ENCODE results near the gene EPHB1. TPM values are rescaled to one million over a fixed set of nuclear protein-coding genes. Genes with fewer than 3 reads are reported as not detected.
"Not testable (repeated sequence)": the region's sequence is repeated elsewhere in the genome, so short reads cannot be mapped to it uniquely, and the experiment has no call there.

Gene EPHB1
- total RNA-seq, 2 donors from 2014 or later: 1.9 to 3.2 TPM

- H3K4me1 ChIP-seq: no peaks in the 10 kb centered on the region
- H3K9me3 ChIP-seq: no peaks in the 10 kb centered on the region
- H3K27me3 ChIP-seq: no peaks in the 10 kb centered on the region
- no peak overlapping the region for H3K27ac ChIP-seq
- TF ChIP-seq, protein P1, sequence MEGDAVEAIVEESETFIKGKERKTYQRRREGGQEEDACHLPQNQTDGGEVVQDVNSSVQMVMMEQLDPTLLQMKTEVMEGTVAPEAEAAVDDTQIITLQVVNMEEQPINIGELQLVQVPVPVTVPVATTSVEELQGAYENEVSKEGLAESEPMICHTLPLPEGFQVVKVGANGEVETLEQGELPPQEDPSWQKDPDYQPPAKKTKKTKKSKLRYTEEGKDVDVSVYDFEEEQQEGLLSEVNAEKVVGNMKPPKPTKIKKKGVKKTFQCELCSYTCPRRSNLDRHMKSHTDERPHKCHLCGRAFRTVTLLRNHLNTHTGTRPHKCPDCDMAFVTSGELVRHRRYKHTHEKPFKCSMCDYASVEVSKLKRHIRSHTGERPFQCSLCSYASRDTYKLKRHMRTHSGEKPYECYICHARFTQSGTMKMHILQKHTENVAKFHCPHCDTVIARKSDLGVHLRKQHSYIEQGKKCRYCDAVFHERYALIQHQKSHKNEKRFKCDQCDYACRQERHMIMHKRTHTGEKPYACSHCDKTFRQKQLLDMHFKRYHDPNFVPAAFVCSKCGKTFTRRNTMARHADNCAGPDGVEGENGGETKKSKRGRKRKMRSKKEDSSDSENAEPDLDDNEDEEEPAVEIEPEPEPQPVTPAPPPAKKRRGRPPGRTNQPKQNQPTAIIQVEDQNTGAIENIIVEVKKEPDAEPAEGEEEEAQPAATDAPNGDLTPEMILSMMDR (IDR thresholded peaks at IDR 0.05): no peak
- H3K36me3 ChIP-seq: no peaks in the 10 kb centered on the region
- H3K4me3 ChIP-seq: no peak overlapping the region
- no peak for DNase-seq (ENCODE audit: low spot score)
Measured at GRCh38 chr3:134769287-134769868, 25.7 kb upstream of the EPHB1 start.

DNA sequence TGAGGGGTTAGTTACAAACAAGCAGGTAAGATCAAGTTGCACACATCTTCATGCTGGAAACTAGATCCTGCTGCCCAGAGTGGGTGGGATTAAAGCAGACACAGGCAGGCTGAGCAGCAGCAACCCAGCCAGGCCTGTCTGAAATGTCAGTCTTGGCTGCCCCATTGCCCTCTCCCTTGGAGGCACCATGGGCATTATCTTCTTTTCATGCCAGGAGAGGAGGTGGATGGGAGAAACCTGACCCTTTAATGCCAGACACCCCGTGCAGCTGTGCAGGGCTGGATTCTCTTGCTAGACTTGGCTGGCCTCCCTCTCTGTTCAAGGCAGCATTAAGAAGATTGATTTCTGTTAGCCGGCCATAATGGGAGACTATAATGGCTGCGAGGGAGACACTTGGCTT is 23.0 kb upstream of the EPHB1 start:
- Histone ChIP-seq H3K9me3 (no peaks in the 10 kb centered on the region), H3K27ac (no peak overlapping the region), H3K4me1 (no peaks in the 10 kb centered on the region), H3K4me3 (no peak overlapping the region), H3K36me3 (no peaks in the 10 kb centered on the region), H3K27me3 (no peaks in the 10 kb centered on the region)
- TF ChIP-seq, protein P1 (IDR thresholded peaks at IDR 0.05): no peak
- no peak for DNase-seq (ENCODE audit: low spot score)

DNA sequence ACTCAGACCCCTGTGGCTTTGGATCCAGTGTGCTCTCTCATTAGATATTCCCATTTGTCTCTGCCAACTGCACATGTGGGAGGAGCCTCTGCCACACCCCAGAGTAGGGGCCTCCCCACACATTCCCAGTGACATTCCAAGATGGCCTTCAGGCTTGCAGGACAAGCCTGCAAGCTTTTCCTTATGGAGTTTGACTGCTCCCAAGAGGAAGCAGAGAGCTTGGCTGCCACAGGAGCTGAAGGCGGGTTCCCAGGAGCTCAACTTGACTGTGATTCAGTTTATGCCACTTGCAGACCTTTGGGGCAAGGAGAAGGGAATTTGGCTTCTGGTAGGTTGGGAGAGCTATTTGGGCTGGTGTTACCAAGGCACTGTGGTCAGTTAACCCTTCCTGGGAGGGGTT is 22.5 kb upstream of the EPHB1 start:
- H3K9me3 ChIP-seq: no peaks in the 10 kb centered on the region
- H3K4me3 ChIP-seq: no peak overlapping the region
- H3K27ac ChIP-seq: no peak overlapping the region
- DNase-seq (ENCODE audit: low spot score): no peak
- no peaks in the 10 kb centered on the region for H3K4me1 ChIP-seq
- no peaks in the 10 kb centered on the region for H3K27me3 ChIP-seq
- TF ChIP-seq, protein P1 (IDR thresholded peaks at IDR 0.05): no peak
- no peaks in the 10 kb centered on the region for H3K36me3 ChIP-seq

GRCh38 chr3:134775831-134776230 is 19.2 kb upstream of the EPHB1 start:
- Histone ChIP-seq H3K4me3 (no peak overlapping the region), H3K27ac (no peak overlapping the region), H3K27me3 (no peaks in the 10 kb centered on the region), H3K36me3 (no peaks in the 10 kb centered on the region), H3K4me1 (no peaks in the 10 kb centered on the region), H3K9me3 (no peaks in the 10 kb centered on the region)
- TF ChIP-seq, protein P1 (IDR thresholded peaks at IDR 0.05): no peak
- no peak for DNase-seq (ENCODE audit: low spot score)

DNA sequence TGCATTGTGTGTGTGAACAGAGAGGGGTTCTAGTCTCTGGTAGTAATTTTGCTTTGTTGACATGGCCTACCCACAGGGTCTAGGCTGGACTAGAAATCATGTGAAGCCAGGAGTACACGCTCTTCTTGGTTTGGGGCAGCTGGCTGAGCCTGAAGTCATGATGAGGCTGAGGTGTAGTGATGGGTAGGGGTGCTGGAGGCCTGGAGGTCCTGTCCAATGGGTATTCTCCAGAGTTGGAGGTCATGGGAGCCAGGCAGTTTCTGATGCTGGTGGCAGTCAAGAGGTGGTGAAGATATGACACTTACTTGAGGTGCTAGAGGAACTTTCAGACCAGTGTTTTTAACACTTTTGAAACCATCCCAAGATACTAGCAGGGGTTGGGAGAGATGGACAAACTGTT is 18.5 kb upstream of the EPHB1 start:
- Histone ChIP-seq H3K27ac (no peak overlapping the region), H3K9me3 (no peaks in the 10 kb centered on the region), H3K27me3 (no peaks in the 10 kb centered on the region), H3K4me1 (no peaks in the 10 kb centered on the region), H3K4me3 (no peak overlapping the region), H3K36me3 (no peaks in the 10 kb centered on the region)
- TF ChIP-seq, protein P1 (IDR thresholded peaks at IDR 0.05): no peak
- DNase-seq (ENCODE audit: low spot score): no peak

GRCh38 chr3:134777341-134777740 is 17.7 kb upstream of the EPHB1 start:
- Histone ChIP-seq H3K27ac (no peak overlapping the region), H3K4me1 (no peaks in the 10 kb centered on the region), H3K27me3 (no peaks in the 10 kb centered on the region), H3K9me3 (no peaks in the 10 kb centered on the region), H3K36me3 (no peaks in the 10 kb centered on the region), H3K4me3 (no peak overlapping the region)
- DNase-seq (ENCODE audit: low spot score): no peak
- TF ChIP-seq, protein P1 (IDR thresholded peaks at IDR 0.05): no peak

DNA sequence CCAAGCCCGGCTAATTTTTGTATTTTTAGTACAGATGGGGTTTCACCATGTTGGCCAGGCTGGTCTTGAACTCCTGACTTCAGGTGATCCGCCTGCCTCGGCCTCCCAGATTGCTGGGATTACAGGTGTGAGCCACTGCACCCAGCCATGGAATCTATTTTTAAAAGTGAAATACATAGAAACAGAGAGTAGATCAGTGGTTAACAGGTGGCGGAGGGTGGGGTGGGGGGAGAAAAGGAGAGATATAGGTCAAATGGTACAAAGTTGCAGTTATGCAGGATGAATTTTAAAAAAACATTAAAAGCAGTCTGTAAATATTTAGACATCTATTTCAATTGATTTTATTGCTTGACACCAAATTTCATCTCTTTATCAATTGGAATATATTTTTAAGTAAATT is 6.8 kb upstream of the EPHB1 start:
- H3K9me3 ChIP-seq; H3K36me3 ChIP-seq; DNase-seq (ENCODE audit: low spot score); H3K4me1 ChIP-seq; H3K27me3 ChIP-seq; H3K27ac ChIP-seq; H3K4me3 ChIP-seq: not testable (repeated sequence)

Data from right atrium auricular region (tissue), 2 donors.